Body of pancreas (tissue), 4 donors: ENCODE measurements around the gene FGD5.

Experiments
- POLR2A ChIP-seq, 3 donors: fragments of 450-650 bp; IDR thresholded peaks; one replicate each; pipeline ENCODE4 v1.6.1; 2016; ENCODE audit warnings: antibody characterized with exemption in 3 of 3, mild to moderate bottlenecking in 2 of 3
- TF ChIP-seq, protein P1 (sequence below), 7 experiments: fragments of 450-650 bp in 4 of 7; fragments of 200-600 bp in 3 of 7; sonication (generic) in 3 of 7; IDR thresholded peaks; one replicate each; pipeline ENCODE4 v1.5.1; 2016 to 2019; ENCODE audit warnings: antibody characterized with exemption in 7 of 7

DNA sequence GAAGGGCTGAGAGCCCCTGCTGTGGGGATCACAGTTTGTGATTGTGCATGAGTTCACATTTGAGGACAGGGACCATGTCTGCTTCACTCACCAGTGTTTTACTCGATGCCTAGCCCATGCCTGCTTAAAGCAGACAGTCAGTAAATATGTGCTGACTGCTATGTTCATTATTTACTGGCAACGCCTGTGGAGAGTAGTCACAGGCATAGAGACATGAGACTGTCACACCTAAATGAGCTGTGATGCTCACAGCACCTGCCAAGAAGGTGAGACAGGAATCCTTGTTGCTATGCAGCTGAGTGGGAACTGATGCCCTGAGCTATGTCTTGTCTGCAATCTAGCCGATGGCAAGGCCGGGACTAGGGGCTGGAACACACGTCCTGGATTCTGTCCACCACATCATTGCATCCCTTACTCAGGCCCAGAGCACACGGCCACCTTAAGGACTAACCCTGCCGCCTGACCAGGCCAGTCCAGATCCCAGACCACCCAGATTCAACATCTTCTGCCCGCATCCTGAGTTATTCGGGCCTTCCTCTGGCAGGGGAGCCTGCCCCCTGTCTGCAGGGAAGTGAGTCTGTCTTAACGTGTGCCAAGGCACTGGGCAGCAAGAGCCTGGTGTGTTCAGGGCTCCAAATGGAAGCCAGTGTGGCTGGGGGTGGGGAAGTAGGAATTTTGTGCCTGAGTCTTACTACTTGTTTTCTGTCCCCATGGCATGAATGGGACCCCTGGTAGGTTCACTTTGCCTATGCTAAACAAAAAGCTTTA is 44.8 kb downstream of the FGD5 start:
- TF ChIP-seq, protein P1, sequence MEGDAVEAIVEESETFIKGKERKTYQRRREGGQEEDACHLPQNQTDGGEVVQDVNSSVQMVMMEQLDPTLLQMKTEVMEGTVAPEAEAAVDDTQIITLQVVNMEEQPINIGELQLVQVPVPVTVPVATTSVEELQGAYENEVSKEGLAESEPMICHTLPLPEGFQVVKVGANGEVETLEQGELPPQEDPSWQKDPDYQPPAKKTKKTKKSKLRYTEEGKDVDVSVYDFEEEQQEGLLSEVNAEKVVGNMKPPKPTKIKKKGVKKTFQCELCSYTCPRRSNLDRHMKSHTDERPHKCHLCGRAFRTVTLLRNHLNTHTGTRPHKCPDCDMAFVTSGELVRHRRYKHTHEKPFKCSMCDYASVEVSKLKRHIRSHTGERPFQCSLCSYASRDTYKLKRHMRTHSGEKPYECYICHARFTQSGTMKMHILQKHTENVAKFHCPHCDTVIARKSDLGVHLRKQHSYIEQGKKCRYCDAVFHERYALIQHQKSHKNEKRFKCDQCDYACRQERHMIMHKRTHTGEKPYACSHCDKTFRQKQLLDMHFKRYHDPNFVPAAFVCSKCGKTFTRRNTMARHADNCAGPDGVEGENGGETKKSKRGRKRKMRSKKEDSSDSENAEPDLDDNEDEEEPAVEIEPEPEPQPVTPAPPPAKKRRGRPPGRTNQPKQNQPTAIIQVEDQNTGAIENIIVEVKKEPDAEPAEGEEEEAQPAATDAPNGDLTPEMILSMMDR (IDR thresholded peaks at IDR 0.05): no peak
- TF ChIP-seq POLR2A (IDR thresholded peaks at IDR 0.05): no peak
